GM19324 (cell line): ENCODE data around the gene COL4A2.
"Not testable (repeated sequence)": the region's sequence is repeated elsewhere in the genome, so short reads cannot be mapped to it uniquely, and the experiment has no call there.

ENCODE experiments used
- ATAC-seq: cut with Tn5 transposase; IDR thresholded peaks from one replicate; pipeline ENCODE4 v1.9.1; 2021; ENCODE audit warnings: mild to moderate bottlenecking, moderate library complexity; ENCODE audit not compliant: unreplicated experiment, low FRiP score

COL4A2 gene

GRCh38 chr13:110319774-110320509 lies 12.9 kb downstream of the COL4A2 start:
- no peak for ATAC-seq

- no peak for ATAC-seq
These were observed 13.6 kb downstream of the COL4A2 start for GRCh38 chr13:110320645-110321044.

GRCh38 chr13:110321573-110321972 lies 14.5 kb downstream of the COL4A2 start:
- not testable (repeated sequence) for ATAC-seq

- ATAC-seq: no peak
These were observed 15.2 kb downstream of the COL4A2 start for GRCh38 chr13:110322126-110322827.

GRCh38 chr13:110322828-110323171 lies 15.7 kb downstream of the COL4A2 start:
- no peak for ATAC-seq

GRCh38 chr13:110323172-110323891 lies 16.2 kb downstream of the COL4A2 start:
- ATAC-seq: no peak

GRCh38 chr13:110324026-110324749 lies 17.1 kb downstream of the COL4A2 start:
- no peak for ATAC-seq

GRCh38 chr13:110326263-110326904 lies 19.3 kb downstream of the COL4A2 start:
- no peak for ATAC-seq

- no peak for ATAC-seq
These were observed 20.1 kb downstream of the COL4A2 start for GRCh38 chr13:110327051-110327721.

- ATAC-seq: no peak
These were observed 21.5 kb downstream of the COL4A2 start for GRCh38 chr13:110328573-110328972.

GRCh38 chr13:110329258-110329657 lies 22.2 kb downstream of the COL4A2 start:
- no peak for ATAC-seq

- no peak for ATAC-seq
These were observed 22.8 kb downstream of the COL4A2 start for GRCh38 chr13:110329798-110330461.

- ATAC-seq: no peak
These were observed 23.5 kb downstream of the COL4A2 start for GRCh38 chr13:110330491-110331011.

- ATAC-seq: no peak
These were observed 24.3 kb downstream of the COL4A2 start for GRCh38 chr13:110331362-110331761.

- no peak for ATAC-seq
These were observed 25.7 kb downstream of the COL4A2 start for GRCh38 chr13:110332750-110333149.

GRCh38 chr13:110333837-110334236 lies 26.8 kb downstream of the COL4A2 start:
- ATAC-seq: no peak

- ATAC-seq: no peak
These were observed 27.2 kb downstream of the COL4A2 start for GRCh38 chr13:110334256-110334655.

- ATAC-seq: no peak
These were observed 27.9 kb downstream of the COL4A2 start for GRCh38 chr13:110334841-110335490.

GRCh38 chr13:110336108-110336507 lies 29.0 kb downstream of the COL4A2 start:
- ATAC-seq: no peak
